Erythroblast (primary cell): ENCODE data around the gene NHLRC2.

Experiments used
- GATA1 ChIP-seq: IDR thresholded peaks from 2 replicates; pipeline ENCODE4 v1.6.1; 2011; ENCODE audit warnings: low read depth, mild to moderate bottlenecking, control low read depth, low read length, moderate library complexity
- POLR2A ChIP-seq: IDR thresholded peaks from 2 replicates; pipeline ENCODE4 v1.6.1; 2011; ENCODE audit warnings: mild to moderate bottlenecking, low read length

GRCh38 chr10:113953505-113954272 lies 99.2 kb downstream of the NHLRC2 start:
- no peak for TF ChIP-seq POLR2A
- TF ChIP-seq GATA1 = no peak
